Activated naive CD4-positive, alpha-beta T cell treated with anti-CD3 and anti-CD28 coated beads, Interleukin-2, amount 50 U/mL, for 16 hours (primary cell): ENCODE results near the gene NRXN3.

Experiments used
- DNase-seq: peaks from one replicate; pipeline ENCODE4 v3.0.0-alpha.2; 2020

NRXN3 gene

GRCh38 chr14:78598046-78598920 is 428.1 kb downstream of the NRXN3 start:
- peak; percentile 19 for DNase-seq

DNA sequence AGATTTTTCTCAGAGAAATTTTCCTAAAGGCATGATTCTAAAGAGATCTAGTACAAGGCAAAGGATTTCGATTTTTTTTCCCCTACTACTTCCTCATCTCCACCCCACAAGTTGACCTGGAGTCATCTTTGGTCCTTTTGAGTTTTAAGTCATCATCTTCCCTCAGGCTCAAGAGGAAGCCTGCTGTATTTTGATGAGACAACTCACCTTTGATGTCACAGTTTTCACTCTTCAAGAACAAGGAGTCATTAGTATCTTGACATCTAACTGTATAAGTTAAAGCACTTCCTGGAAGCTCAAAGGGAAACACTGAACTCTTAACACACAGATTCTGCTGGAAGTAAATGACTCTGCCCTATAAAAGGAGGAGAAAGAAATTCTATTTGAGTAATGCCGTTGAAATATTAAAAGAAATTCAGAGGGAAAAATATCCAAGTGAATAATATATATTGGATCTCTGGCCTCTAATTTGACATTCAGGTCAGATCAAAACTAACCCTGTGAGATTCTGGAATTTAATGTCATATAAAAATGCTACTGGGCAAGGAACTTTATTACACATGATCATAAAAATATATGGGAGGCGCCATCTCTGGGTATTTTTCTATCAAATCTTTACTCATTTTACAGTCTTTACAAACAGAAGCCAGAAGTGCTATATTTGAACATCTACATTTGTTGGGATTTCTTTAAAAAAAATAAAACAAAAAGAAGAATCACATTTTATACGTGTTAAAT is 435.0 kb downstream of the NRXN3 start:
- no peak for DNase-seq

DNA sequence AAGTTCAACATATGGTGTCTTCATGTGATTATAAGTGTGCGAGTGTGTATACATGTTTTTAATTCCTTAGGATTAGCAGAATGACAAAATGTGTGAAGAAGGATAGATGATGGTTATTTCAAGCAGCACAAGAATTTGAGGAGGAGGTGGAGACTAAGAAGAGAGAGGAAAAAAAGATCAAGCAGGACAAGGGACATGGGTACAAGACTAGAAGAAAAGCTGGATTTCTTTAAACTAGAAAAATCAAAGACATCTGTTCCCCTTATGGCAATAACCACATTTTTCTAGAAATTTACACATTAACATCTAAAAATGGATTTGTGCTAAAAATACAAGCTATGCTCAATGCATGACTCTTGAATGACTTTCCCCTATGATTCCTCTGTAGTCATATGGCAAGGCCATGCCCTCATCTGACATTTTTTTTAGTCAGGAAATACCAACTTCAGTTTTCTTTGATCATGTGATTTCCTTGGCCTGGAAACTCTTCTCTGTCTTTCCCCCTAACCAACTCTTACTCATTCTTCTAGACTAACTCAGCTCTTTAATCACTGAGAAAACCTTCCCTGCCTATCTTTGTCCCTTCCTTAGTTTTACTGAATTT is 435.8 kb downstream of the NRXN3 start:
- no peak for DNase-seq

DNA sequence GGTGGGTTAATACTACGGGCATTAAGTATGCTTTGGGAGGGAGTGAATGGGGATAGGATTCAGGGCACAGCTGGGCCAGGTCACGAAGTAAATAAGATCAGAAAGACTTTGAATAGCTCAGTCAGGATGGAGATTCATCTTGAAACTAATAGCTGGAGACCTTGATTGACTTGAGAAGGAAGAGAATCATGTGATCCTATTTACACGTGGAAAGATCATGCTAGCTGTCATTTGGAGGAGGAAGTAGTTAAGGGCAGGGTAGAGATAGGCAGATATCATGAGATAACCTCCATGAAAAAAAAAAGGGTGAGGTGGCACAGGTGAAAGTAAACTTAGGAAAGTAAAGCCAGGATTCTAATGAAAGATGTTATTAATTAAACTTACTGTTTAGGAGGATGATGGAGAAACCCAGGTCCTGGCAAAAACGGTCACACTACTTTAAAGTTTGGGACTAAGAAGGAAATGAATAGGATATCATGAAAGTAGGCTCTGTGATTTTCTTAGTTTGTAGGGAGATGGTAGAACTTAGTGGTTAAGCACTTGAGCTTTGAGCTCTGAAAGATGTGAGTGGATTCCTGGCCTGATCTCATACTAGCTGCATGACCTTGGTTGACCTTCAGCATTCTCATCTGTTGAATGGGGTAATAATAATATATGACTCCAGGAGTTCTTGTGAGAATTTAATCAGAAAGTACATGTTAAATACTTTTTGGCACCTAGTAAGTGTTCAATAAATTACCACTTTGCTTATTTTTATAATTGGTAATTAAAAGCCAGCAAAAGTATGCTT is 439.0 kb downstream of the NRXN3 start:
- DNase-seq: no peak

DNA sequence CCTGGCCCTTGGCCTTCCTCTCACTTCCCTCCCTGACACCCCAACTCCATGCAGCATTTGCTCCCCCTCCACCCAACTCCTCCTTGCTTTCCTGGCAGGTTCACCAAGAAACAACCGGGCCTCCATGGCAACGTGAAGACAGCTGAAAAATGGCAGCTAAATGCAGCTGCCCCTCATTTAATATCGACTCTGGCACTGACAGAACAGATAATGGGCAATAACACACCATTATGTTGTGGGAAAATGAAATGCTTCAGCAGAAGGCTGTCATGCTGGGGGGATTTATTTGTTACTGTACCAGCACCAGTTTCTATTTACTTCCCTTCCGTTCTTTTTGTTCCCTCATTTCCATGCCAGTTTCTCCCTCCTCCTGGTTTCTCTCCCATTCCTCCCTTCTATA is 440.8 kb downstream of the NRXN3 start:
- DNase-seq: no peak

DNA sequence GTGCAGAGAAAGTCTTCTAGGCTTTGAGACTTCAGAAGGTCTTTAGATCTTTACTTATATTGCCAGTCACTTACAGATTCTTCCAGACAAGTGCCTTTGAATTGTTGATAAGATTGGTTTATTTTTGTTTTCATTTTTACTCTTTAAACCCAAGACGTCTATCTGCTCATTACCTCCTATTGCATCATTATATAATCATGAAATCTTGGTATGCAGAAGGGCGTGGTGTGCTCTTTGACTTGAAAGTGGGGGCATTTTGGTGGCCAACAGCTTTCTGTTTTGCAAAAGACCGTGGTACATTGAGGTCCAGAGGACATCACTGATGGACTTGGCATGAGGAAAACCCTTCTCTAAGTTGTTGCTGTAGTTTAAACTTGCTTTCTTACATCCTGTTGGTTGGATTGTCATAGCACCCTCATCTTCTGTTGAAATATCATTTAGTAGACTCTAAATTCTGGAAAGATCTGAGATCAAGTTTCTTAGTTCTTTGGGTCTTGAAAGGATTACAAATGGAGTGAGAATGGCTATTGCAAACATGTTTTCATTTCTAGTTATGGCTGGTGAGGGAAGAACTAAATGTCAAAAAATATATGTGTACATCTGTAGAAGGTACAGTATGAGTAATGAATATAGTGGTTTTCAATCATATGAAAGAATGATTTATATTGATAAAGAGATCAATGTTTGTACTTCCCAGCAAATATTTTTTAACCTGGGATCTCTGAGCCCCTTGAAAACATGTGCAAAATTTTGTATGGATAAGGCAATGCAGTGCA is 441.8 kb downstream of the NRXN3 start:
- no peak for DNase-seq

GRCh38 chr14:78612666-78613065 is 442.5 kb downstream of the NRXN3 start:
- DNase-seq: no peak

DNA sequence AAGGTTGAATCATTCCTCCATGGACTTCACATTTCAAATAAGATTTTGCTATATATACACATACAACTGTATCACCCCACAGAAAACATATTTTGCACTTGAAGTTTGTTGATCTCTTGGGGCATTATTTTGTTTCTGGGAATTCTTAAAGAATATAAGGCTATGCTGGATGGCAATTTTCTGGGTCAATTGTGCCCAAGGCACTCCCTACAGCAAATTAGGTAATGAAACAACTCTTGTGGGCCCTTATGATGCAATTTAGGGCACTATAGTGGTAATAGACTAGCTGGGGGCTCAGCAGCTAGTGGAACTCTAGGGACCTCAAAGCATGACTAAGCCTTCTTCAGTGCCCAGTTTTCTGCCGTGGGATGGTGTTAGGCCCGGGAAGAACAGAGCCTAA is 444.4 kb downstream of the NRXN3 start:
- no peak for DNase-seq

DNA sequence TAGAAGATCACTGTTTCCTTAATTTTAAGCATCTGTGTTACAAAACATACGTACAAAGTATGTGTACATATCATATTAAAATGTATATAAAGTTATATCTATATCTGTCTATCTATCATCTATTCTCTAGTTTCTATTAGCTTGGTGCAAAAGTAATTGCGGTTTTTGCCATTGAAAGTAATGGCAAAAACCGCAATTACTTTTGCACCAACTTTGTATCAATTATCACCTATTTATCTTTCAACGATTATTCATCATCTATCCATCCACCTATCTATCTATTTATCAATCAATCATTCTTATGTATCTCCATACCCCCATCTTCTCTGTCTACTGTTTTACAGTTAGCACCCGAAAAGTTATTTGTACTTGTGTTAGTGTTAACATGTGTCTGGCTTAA is 447.6 kb downstream of the NRXN3 start:
- no peak for DNase-seq

GRCh38 chr14:78618368-78618767 is 448.2 kb downstream of the NRXN3 start:
- no peak for DNase-seq

- DNase-seq: no peak
Measured at GRCh38 chr14:78627114-78627513, 456.9 kb downstream of the NRXN3 start.

GRCh38 chr14:78631551-78631950 is 461.4 kb downstream of the NRXN3 start:
- no peak for DNase-seq

GRCh38 chr14:78633752-78634151 is 463.6 kb downstream of the NRXN3 start:
- DNase-seq: no peak

DNA sequence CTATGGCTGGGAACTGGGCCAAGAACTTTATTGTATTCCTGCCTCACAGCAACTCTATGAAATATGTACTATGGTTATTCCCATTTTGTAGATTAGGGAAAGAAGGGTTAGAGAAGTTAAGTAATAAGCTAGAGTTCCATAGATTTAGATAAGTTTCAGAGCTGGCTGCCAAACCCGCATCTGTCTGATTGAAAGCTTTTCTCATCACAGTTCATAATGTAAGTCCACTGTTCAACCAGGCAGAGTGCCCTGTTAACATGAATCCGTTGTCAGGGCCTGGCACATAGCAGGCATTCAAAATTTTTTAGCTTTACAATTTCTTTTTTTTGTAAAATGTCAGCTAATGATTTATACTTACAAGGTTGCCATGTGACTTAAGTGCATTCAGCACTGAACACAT is 467.3 kb downstream of the NRXN3 start:
- DNase-seq: no peak

- no peak for DNase-seq
Measured at GRCh38 chr14:78637908-78638475, 467.8 kb downstream of the NRXN3 start.

- no peak for DNase-seq
Measured at GRCh38 chr14:78638926-78639325, 468.8 kb downstream of the NRXN3 start.

DNA sequence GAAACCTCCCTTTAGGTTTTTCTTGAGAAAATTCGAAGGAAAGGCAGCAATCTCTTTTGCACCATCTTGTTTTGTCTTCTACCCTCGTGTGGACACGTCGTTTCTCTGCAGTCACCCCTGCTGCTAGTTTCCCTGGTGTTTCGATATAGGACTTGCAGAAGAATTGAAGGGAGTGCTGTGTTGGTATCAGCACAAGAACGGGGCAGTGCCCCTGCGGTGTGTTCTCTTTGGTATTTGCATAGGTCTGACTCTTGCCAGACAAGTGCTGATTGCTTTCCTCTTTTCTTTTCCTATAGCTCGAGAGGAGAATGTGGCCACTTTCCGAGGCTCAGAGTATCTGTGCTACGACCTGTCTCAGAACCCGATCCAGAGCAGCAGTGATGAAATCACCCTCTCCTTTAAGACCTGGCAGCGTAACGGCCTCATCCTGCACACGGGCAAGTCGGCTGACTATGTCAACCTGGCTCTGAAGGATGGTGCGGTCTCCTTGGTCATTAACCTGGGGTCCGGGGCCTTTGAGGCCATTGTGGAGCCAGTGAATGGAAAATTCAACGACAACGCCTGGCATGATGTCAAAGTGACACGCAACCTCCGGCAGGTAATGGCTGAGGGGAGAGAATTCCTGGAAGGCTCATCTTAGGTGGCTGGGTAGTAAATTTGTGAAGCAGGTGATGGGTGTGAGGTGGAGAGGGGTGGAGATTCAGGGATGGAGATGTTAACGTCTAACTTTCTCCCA is 474.8 kb downstream of the NRXN3 start:
- no peak for DNase-seq

DNA sequence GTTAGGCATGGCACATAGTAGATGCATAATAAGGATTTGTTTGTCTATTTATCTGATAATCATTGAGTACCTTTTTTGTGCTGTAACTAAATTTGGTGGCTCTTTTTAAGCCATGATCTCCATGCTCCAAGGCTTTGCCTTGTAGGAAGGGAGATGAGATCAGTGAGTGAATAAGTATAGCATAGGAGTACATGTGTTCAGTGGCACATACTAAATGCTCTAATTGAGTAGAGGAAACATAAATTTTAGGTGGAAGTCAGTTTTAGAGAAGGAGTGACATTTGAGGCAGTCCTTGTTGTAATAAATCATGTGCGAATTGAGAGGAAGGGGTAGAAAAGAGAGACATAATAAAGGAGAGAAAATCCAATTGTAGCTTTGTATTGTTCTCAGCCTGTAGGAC is 482.6 kb downstream of the NRXN3 start:
- DNase-seq: no peak

DNA sequence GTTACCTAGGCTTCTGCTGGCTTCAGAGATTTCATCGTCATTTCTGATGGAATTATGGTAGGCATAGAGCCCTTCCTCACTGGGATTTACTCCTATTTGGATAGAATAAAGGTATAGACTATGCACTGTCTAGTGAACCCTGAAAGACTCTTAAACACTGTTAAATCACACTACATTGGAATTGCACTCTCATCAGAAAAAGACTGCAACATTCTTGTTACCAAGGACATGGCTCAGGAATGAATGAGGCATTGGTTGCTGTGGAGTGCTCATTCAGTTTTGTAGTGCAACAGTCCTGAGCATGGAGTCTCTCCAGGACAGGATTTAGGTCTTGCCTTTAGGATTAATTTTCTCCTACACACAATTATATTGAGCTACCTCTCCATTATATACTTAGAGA is 483.0 kb downstream of the NRXN3 start:
- no peak for DNase-seq

DNA sequence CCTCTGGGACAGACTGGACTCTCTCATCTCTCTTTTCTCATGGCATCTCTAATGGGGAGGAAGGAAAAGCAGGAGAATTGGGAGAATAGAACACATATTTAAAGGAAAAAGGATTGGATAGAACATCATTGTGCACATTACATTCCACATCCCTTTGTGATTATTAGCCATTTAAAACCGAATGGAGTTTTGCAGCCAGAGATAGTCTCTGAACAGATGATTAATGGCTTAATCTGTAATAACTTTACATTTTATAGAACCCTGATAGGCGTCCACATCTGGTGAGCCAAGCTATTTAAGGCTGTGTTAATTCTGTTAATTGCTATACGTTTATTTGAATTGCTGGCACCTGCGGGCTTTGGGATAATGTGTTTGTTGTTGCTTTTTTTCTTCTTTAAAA is 487.3 kb downstream of the NRXN3 start:
- no peak for DNase-seq

- no peak for DNase-seq
Measured at GRCh38 chr14:78664841-78665240, 494.7 kb downstream of the NRXN3 start.
